SU-DHL-6 (cell line): ENCODE data around the gene DAPK2.

Experiments
- H2AFZ ChIP-seq: fragments of 200-600 bp; sonication (generic); 2 replicates; pipeline ENCODE4 v1.6.1; 2014; ENCODE audit warnings: low read depth, mild to moderate bottlenecking, moderate library complexity, mixed read lengths, antibody characterized with exemption, low read length; ENCODE audit not compliant: severe bottlenecking
- H3F3A ChIP-seq: fragments of 200-600 bp; shearing (Covaris generic); 2 replicates; pipeline ENCODE4 v1.6.0; 2016; ENCODE audit warnings: antibody characterized with exemption, mild to moderate bottlenecking; ENCODE audit not compliant: insufficient read depth
- H3K27ac ChIP-seq: fragments of 200-600 bp; sonication (generic); 2 replicates; pipeline ENCODE4 v1.5.1; 2016; ENCODE audit warnings: low read depth, mild to moderate bottlenecking, low read length, moderate library complexity, mixed read lengths
- H3K27me3 ChIP-seq: fragments of 200-600 bp; sonication (generic), shearing (Covaris generic); 2 replicates; pipeline ENCODE4 v1.6.0; 2014; ENCODE audit warnings: mild to moderate bottlenecking, low read length
- H3K36me3 ChIP-seq: fragments of 200-600 bp; sonication (generic); 2 replicates; pipeline ENCODE4 v1.6.1; 2014; ENCODE audit warnings: mild to moderate bottlenecking, low read length, mixed read lengths
- H3K4me2 ChIP-seq: fragments of 300-600, 200-600 bp; shearing (Covaris generic), sonication (generic); 2 replicates; pipeline ENCODE4 v1.6.0; 2014; ENCODE audit warnings: low read length, low read depth, mild to moderate bottlenecking; ENCODE audit not compliant: poor library complexity, severe bottlenecking
- H3K4me3 ChIP-seq: fragments of 200-600 bp; sonication (generic); 2 replicates; pipeline ENCODE4 v1.5.1; 2014; ENCODE audit warnings: antibody characterized with exemption, low read length, mild to moderate bottlenecking, mixed read lengths; ENCODE audit not compliant: insufficient read depth, poor library complexity, severe bottlenecking
- H3K79me2 ChIP-seq: fragments of 200-600 bp; sonication (generic); 2 replicates; pipeline ENCODE4 v1.6.1; 2014; ENCODE audit warnings: mild to moderate bottlenecking, low read length, moderate library complexity; ENCODE audit not compliant: insufficient read depth
- H3K9ac ChIP-seq: fragments of 200-600 bp; sonication (generic); 2 replicates; pipeline ENCODE4 v1.7.0; 2014; ENCODE audit warnings: mild to moderate bottlenecking, low read length
- H3K9me2 ChIP-seq: fragments of 200-600 bp; sonication (generic); replicated peaks from 2 replicates; pipeline ENCODE4 v1.6.1; 2014; ENCODE audit warnings: low read length; ENCODE audit not compliant: insufficient read depth
- H3K9me3 ChIP-seq: fragments of 200-600 bp; sonication (generic); 2 replicates; pipeline ENCODE4 v1.6.1; 2014; ENCODE audit warnings: low read length, mixed read lengths; ENCODE audit not compliant: insufficient read depth
- H4K20me1 ChIP-seq: fragments of 200-600 bp; sonication (generic); 2 replicates; pipeline ENCODE4 v1.6.1; 2014; ENCODE audit warnings: low read depth, mild to moderate bottlenecking, antibody characterized with exemption, low read length, moderate library complexity, mixed read lengths
- CTCF ChIP-seq: fragments of 200-600 bp; sonication (generic); IDR thresholded peaks from one replicate; pipeline ENCODE4 v1.5.1; 2017; ENCODE audit warnings: antibody characterized with exemption, mild to moderate bottlenecking, low read length, moderate library complexity; ENCODE audit not compliant: insufficient read depth, poor library complexity, severe bottlenecking
- EZH2phosphoT487 ChIP-seq: fragments of 200-600 bp; sonication (generic), shearing (Covaris generic); conservative IDR thresholded peaks from 2 replicates; pipeline ENCODE4 v1.6.1; 2018; ENCODE audit warnings: mild to moderate bottlenecking, antibody characterized with exemption, low read length, moderate library complexity, mixed read lengths

Gene DAPK2

GRCh38 chr15:63880744-63881143 is 165.5 kb downstream of the DAPK2 start:
- no peak overlapping the region for H2AFZ ChIP-seq
- H3F3A ChIP-seq = no peaks in the 10 kb centered on the region
- TF ChIP-seq EZH2phosphoT487 = no peak
- no peak for TF ChIP-seq CTCF
- H4K20me1 ChIP-seq = no peaks in the 10 kb centered on the region
- no peak overlapping the region for H3K27ac ChIP-seq
- H3K4me2 ChIP-seq = no peak overlapping the region
- H3K27me3 ChIP-seq = no peaks in the 10 kb centered on the region
- no peaks in the 10 kb centered on the region for H3K79me2 ChIP-seq
- H3K36me3 ChIP-seq = no peaks in the 10 kb centered on the region
- H3K4me3 ChIP-seq = no peak overlapping the region
- no peaks in the 10 kb centered on the region for H3K9me3 ChIP-seq
- no peaks in the 10 kb centered on the region for H3K9me2 ChIP-seq
- no peak overlapping the region for H3K9ac ChIP-seq

GRCh38 chr15:63879995-63880394 is 166.3 kb downstream of the DAPK2 start:
- Histone ChIP-seq H4K20me1 (no peaks in the 10 kb centered on the region), H2AFZ (no peak overlapping the region), H3K27me3 (no peaks in the 10 kb centered on the region), H3K27ac (no peak overlapping the region), H3K4me3 (no peak overlapping the region), H3K36me3 (no peaks in the 10 kb centered on the region), H3K9me3 (no peaks in the 10 kb centered on the region), H3K79me2 (no peaks in the 10 kb centered on the region), H3K4me2 (no peak overlapping the region), H3K9ac (no peak overlapping the region), H3K9me2 (no peaks in the 10 kb centered on the region), H3F3A (no peaks in the 10 kb centered on the region)
- TF ChIP-seq EZH2phosphoT487 = no peak

- no peak overlapping the region for H2AFZ ChIP-seq
- H3K4me2 ChIP-seq = no peak overlapping the region
These were observed 167.1 kb downstream of the DAPK2 start for GRCh38 chr15:63879211-63879610.

More at GRCh38 chr15:63879211-63879610, 167.1 kb downstream of the DAPK2 start:
- no peaks in the 10 kb centered on the region for H3K36me3 ChIP-seq
- no peaks in the 10 kb centered on the region for H3K79me2 ChIP-seq
- TF ChIP-seq CTCF (no peak), EZH2phosphoT487 (no peak)
- no peak overlapping the region for H3K27ac ChIP-seq
- H3K9me2 ChIP-seq = no peaks in the 10 kb centered on the region
- H3F3A ChIP-seq = no peaks in the 10 kb centered on the region
- no peaks in the 10 kb centered on the region for H4K20me1 ChIP-seq
- H3K27me3 ChIP-seq = no peaks in the 10 kb centered on the region
- no peak overlapping the region for H3K9ac ChIP-seq
- H3K4me3 ChIP-seq = no peak overlapping the region
- H3K9me3 ChIP-seq = no peaks in the 10 kb centered on the region
